HCT116 (cell line): Measurements from ENCODE around the gene ZNF225.

Source experiments
- EZH2 ChIP-seq: fragments of 200-600 bp; sonication (generic); IDR thresholded peaks from 2 replicates; pipeline ENCODE4 v1.6.1; 2017; ENCODE audit warnings: antibody characterized with exemption, mixed run types
- POLR2A ChIP-seq: IDR thresholded peaks from 2 replicates; pipeline ENCODE4 v1.7.0; 2011; ENCODE audit warnings: borderline replicate concordance; ENCODE audit not compliant: insufficient read depth, insufficient read length; ENCODE audit errors: extremely low read depth
- SP1 ChIP-seq: IDR thresholded peaks from 2 replicates; pipeline ENCODE4 v1.6.1; 2012; ENCODE audit warnings: low read depth
- TF ChIP-seq, protein P1 (sequence below), 3 experiments: fragments of 200-600 bp in 1 of 3; sonication (generic) in 1 of 3; IDR thresholded peaks in 2 of 3; conservative IDR thresholded peaks in 1 of 3; 2 replicates each; pipeline ENCODE4 v1.5.1; 2012 to 2017; ENCODE audit warnings: low read depth in 2 of 3, low read length in 2 of 3, antibody characterized with exemption in 1 of 3, borderline replicate concordance in 1 of 3, control low read depth in 1 of 3, mild to moderate bottlenecking in 1 of 3, mixed read lengths in 1 of 3, mixed run types in 1 of 3, moderate library complexity in 1 of 3; ENCODE audit not compliant: insufficient read depth in 1 of 3
- TF ChIP-seq, protein P2 (sequence below): IDR thresholded peaks from 2 replicates; pipeline ENCODE4 v1.6.1; 2012
- TF ChIP-seq, protein P3 (sequence below): IDR thresholded peaks from 2 replicates; pipeline ENCODE4 v1.6.1; 2012; ENCODE audit warnings: low read depth

DNA sequence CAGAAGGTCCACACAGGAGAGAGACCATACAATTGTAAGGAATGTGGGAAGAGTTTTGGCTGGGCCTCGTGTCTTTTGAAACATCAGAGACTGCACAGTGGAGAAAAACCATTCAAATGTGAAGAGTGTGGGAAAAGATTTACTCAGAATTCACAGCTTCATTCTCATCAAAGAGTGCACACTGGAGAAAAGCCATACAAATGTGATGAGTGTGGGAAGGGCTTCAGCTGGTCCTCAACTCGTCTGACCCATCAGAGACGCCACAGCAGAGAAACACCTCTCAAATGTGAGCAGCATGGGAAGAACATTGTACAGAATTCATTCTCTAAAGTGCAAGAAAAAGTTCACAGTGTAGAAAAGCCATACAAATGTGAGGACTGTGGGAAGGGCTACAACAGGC lies 5.4 kb upstream of the ZNF225 start:
- TF ChIP-seq, protein P1, sequence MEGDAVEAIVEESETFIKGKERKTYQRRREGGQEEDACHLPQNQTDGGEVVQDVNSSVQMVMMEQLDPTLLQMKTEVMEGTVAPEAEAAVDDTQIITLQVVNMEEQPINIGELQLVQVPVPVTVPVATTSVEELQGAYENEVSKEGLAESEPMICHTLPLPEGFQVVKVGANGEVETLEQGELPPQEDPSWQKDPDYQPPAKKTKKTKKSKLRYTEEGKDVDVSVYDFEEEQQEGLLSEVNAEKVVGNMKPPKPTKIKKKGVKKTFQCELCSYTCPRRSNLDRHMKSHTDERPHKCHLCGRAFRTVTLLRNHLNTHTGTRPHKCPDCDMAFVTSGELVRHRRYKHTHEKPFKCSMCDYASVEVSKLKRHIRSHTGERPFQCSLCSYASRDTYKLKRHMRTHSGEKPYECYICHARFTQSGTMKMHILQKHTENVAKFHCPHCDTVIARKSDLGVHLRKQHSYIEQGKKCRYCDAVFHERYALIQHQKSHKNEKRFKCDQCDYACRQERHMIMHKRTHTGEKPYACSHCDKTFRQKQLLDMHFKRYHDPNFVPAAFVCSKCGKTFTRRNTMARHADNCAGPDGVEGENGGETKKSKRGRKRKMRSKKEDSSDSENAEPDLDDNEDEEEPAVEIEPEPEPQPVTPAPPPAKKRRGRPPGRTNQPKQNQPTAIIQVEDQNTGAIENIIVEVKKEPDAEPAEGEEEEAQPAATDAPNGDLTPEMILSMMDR (IDR thresholded peaks at IDR 0.05 in 2 of 3, conservative IDR thresholded peaks at IDR 0.05 in 1 of 3; ENCODE audit: borderline replicate concordance in 1 of 3, insufficient read depth in 1 of 3, low read depth in 2 of 3, low read length in 2 of 3) = no peak
- TF ChIP-seq EZH2 (no peak), SP1 (no peak), POLR2A (no peak)
- TF ChIP-seq, protein P2, sequence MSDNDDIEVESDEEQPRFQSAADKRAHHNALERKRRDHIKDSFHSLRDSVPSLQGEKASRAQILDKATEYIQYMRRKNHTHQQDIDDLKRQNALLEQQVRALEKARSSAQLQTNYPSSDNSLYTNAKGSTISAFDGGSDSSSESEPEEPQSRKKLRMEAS = no peak
- TF ChIP-seq, protein P3, sequence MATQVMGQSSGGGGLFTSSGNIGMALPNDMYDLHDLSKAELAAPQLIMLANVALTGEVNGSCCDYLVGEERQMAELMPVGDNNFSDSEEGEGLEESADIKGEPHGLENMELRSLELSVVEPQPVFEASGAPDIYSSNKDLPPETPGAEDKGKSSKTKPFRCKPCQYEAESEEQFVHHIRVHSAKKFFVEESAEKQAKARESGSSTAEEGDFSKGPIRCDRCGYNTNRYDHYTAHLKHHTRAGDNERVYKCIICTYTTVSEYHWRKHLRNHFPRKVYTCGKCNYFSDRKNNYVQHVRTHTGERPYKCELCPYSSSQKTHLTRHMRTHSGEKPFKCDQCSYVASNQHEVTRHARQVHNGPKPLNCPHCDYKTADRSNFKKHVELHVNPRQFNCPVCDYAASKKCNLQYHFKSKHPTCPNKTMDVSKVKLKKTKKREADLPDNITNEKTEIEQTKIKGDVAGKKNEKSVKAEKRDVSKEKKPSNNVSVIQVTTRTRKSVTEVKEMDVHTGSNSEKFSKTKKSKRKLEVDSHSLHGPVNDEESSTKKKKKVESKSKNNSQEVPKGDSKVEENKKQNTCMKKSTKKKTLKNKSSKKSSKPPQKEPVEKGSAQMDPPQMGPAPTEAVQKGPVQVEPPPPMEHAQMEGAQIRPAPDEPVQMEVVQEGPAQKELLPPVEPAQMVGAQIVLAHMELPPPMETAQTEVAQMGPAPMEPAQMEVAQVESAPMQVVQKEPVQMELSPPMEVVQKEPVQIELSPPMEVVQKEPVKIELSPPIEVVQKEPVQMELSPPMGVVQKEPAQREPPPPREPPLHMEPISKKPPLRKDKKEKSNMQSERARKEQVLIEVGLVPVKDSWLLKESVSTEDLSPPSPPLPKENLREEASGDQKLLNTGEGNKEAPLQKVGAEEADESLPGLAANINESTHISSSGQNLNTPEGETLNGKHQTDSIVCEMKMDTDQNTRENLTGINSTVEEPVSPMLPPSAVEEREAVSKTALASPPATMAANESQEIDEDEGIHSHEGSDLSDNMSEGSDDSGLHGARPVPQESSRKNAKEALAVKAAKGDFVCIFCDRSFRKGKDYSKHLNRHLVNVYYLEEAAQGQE = no peak
